ENCODE measurements around the gene GABBR2.
"Not testable (repeated sequence)": the region's sequence is repeated elsewhere in the genome, so short reads cannot be mapped to it uniquely, and the experiment has no call there.

GABBR2 gene

GRCh38 chr9:98533866-98534265, 174.9 kb downstream of the GABBR2 start:
- no peak for DNase-seq

DNA sequence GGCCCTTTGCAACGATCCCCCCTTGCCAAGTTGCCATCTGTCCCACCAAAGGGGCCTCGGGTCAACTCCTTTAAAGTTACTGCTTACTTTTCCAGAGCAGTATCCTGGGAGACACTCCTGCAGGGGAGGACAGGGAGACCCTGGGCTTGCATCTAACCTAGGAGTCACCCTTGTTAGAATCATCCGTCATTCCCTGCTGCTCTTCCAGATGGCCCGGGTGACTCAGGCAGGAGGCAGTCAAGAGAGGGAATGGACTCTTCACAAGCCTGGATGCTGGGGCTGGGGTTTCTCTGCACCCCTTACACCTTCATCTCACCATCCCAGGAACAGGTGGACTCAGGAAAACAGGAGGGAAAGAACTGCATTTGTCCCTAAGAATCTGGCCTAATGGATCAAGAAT, 175.6 kb downstream of the GABBR2 start:
- DNase-seq: no peak

DNA sequence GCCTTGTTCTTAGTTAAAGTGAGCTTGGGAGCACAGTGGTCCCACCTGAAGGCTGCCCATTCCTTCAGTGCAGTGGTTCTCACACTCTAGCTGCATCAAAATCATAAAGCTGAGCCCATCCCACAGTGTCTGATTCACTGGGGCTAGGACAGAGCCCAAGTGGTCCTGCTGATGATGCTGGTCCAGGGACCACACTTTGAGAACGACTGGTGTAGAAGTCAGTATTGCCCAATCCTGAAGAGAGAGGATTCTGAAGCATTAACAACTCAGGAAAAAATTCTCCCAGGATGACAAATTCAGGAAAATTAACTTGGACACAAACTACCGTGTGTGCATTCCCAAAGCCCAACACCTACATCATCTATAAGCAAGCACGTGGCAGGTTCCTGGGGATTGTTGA, 176.2 kb downstream of the GABBR2 start:
- DNase-seq: no peak

GRCh38 chr9:98532147-98532546, 176.6 kb downstream of the GABBR2 start:
- DNase-seq: no peak

GRCh38 chr9:98530806-98531386, 177.8 kb downstream of the GABBR2 start:
- no peak for DNase-seq

DNA sequence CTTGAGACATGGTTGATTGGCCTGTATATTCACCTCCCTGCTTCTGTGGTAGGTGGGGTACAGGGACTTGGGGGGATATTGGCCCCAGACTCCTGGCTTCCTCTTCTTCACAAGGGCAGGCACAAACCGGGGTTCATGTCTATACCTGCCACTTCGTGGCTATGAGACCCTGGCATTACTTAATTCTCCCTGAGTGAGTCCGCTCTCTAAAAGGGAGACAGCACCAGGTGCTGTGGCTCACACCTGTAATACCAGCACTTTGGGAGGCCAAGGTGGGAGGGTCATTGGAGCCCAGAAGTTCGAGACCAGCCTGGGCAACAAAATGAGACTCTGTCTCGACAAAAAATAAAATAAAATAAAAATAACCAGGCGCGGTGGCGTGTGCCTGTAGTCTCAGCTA, 178.5 kb downstream of the GABBR2 start:
- DNase-seq: no peak

DNA sequence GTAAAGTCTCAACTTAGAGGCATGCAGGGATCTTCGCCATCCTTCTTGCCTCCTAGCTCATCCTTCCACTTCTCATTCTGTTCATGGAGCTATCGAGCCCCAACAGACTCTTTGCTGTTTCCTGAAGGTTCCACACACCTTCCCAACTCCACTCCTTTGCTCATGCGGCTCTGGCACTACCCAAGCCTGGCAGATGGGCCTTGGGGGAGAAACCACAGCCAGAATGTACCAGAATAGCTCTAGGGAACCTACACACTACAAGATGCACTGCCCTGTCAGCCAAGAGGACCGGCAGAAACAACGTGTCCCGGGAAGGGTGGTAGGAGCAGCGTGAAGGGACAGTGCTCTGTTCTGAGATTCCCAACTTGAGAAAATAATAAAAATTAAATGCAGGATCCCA, 178.9 kb downstream of the GABBR2 start:
- DNase-seq: no peak

GRCh38 chr9:98523231-98523901, 185.4 kb downstream of the GABBR2 start:
- DNase-seq: no peak

DNA sequence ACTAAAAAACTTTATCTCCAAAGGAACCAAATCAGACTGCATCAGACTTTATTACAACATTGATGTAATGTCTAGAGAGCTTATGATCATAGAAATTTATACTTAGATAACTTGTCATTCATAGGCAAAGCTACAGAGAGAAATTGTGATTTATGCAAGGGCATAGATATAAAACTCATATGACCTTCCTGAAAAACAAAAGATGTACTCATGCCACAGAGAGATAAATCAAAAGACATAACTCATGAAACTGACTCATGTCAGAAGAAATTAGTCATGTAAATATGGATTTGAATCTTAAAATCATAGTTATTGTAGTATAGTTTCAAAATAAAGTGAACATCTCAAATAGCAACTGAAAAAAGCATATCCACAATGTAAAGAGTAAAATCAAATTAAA, 186.2 kb downstream of the GABBR2 start:
- no peak for DNase-seq

- no peak for DNase-seq
Observed at GRCh38 chr9:98521141-98521540, 187.6 kb downstream of the GABBR2 start.

DNA sequence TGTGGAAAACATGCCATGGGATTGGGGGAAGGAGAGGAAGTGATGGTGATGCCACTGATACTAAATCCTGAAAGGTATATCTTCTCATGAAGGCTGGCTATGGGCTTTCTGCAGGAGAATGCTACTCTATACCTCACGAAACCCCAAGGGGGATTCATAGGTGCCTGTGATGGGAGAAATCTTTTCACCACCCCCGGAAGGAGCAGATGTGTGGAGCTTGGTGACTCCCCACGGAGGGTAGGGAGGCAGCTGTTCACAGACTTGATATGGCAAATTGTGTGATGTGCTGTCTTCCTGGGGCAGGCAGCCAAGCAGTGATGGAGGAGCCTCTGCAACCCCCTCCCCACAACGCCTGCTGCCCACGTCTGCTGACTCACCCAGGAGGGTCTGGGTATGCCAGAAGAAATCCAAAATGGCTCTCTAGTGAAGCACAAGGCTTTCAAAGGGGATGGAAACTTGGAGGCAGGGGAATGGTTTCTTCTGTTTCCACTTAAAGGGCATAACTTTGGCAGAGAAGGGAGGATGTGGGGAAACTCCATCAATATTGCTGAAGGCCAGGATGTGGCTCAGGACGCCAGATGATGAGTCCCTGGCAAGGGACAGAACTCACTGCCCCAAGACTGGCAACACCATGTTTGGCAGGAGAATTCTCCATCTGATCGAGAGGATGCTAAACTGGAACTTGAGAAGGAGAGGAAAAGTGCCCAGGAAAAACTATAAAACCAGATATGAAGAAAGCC, 188.3 kb downstream of the GABBR2 start:
- no peak for DNase-seq

- no peak for DNase-seq
Observed at GRCh38 chr9:98519641-98520040, 189.1 kb downstream of the GABBR2 start.

GRCh38 chr9:98518556-98518955, 190.2 kb downstream of the GABBR2 start:
- DNase-seq: no peak

DNA sequence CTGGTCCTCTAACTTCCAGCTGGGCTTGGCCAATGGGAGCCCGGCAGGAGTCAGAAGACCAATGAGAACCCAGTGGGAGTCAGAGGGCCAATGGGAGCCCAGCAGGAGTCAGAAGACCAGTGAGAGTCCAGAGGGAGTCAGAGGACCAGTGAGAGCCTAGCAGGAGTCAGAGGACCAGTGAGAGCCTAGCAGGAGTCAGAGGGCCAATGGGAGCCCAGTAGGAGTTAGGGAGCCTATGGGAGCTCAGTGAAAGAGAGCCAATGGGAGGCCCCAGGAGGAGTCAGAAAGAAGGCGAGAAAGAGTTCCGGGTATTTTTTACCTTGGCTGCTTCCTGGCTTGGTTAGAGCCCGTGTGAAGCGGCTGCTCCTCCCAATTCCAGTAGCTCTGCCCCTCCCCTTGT, 191.0 kb downstream of the GABBR2 start:
- DNase-seq: no peak

GRCh38 chr9:98516897-98517503, 191.7 kb downstream of the GABBR2 start:
- no peak for DNase-seq

GRCh38 chr9:98516205-98516896, 192.4 kb downstream of the GABBR2 start:
- DNase-seq: no peak

DNA sequence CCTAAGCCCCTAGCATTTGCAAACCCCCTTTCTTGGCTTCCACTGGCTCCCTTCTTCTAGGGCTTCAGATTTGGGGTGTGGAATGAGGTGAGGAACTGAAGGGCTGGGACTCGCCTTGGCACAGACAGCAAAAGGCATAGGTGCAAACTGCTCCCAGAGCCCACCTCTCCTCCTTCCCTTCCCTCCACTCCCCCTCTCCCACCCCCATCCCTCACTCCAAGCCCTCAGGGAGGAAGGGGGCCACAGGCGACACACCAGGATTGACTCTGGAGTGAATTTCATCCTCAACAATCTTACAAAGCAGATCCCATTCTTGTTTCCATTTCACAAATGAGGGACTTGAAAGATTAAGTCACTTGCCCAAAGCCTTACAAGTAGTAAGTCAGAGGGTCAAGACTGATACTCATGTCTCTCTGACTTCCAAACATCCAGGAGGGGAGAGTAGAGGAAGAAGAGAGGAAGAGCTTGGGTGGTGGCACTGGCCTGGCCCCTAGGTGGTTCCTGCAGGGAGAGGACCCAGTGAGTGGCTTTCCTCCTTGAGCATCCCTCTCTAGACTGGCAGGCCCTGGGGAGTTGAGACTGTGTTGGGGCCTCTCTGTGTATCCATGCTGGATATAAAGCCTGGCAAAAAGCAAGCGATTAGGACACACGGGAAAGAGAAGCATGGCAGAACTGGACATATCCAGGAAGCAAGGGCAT, 193.1 kb downstream of the GABBR2 start:
- no peak for DNase-seq

DNA sequence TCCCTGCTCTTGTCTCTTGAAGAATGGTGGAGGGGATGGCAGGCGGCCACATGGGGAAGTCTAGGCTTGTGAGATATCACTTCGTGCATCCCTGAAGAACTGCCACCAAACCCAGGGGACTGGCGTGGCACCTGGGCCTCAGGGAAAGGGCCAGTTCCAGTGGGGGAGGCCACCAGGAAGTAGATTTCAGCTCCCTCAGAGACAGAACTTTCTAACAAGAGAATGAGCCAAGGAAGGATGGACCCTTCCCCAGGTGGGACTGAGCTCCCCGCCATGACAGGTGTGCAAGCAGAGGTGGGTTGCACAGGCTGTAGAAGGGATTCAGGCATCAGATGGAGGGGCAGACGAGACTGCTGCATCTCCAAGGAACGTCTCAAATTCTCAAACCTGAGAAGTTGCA, 193.9 kb downstream of the GABBR2 start:
- DNase-seq: no peak

DNA sequence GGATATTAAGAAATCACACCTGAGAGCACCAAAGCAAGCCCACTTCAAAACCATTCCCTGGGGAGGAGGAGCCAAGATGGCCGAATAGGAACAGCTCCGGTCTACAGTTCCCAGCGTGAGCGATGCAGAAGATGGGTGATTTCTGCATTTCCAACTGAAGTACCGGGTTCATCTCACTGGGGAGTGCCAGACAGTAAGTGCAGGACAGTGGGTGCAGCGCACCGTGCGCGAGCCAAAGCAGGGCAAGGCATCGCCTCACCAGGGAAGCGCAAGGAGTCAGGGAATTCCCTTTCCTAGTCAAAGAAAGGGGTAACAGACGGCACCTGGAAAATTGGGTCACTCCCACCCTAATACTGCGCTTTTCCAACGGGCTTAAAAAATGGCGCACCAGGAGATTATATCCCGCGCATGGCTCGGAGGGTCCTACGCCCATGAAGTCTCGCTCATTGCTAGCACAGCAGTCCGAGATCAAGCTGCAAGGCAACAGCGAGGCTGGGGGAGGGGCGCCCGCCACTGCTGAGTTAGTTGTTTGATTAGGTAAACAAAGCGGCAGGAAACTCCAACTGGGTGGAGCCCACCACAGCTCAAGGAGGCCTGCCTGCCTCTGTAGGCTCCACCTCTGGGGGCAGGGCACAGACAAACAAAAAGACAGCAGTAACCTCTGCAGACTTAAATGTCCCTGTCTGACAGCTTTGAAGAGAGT, 200.4 kb downstream of the GABBR2 start:
- DNase-seq: not testable (repeated sequence)

- DNase-seq: no peak
Observed at GRCh38 chr9:98506422-98507054, 202.2 kb downstream of the GABBR2 start.

Measured in activated CD4-positive, alpha-beta T cell treated with anti-CD3 and anti-CD28 coated beads, Interleukin-2, amount 50 U/mL, for 48 hours (primary cell).